ENCODE measurements around the gene TSSK3.

TSSK3 gene

GRCh38 chr1:32339363-32339978, 22.9 kb upstream of the TSSK3 start:
- TF ChIP-seq TAF1 (IDR thresholded peaks at IDR 0.05; ENCODE audit: borderline replicate concordance, insufficient read depth, low read length) (no peak), REST (IDR thresholded peaks at IDR 0.05; ENCODE audit: insufficient read depth in 1 of 2, low read depth in 2 of 2, low read length in 2 of 2) (no peak), SIN3A (IDR thresholded peaks at IDR 0.05; ENCODE audit: borderline replicate concordance, insufficient read depth, low read length) (no peak), FOXP2 (optimal IDR thresholded peaks at IDR 0.05; ENCODE audit: borderline replicate concordance, extremely low read depth, extremely low read length, insufficient read depth) (no peak), POLR2AphosphoS5 (IDR thresholded peaks at IDR 0.05; ENCODE audit: low read depth, low read length) (no peak)

DNA sequence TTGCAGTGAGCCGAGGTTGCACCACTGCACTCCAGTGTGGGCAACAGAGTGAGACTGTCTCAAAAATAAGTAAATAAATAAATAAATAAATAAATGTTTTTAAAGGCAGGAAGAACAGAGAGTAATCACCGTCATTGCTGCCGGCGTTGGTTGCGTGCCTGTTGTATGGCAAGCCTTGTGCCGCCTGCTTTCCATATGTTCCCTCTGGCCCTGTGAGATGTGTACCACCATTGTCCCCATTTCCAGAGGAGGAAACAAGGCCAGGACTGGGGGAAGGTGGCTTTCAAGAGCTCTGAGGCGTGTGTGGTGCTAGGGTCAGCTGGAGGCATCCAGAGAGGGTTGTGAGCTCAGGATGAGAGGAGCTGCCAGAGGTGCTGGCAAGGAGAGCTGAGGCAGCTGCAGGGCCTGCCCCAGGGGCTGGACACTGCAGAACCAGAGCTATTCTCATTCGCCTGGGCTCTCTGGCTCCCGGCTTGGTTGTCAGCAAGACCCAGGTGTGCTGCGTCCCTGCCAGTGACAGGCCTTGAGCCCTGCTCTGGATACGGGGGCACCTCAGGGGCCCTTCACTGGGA, 21.1 kb upstream of the TSSK3 start:
- TF ChIP-seq SIN3A (IDR thresholded peaks at IDR 0.05; ENCODE audit: borderline replicate concordance, insufficient read depth, low read length) (no peak), POLR2AphosphoS5 (IDR thresholded peaks at IDR 0.05; ENCODE audit: low read depth, low read length) (no peak), TAF1 (IDR thresholded peaks at IDR 0.05; ENCODE audit: borderline replicate concordance, insufficient read depth, low read length) (no peak), FOXP2 (optimal IDR thresholded peaks at IDR 0.05; ENCODE audit: borderline replicate concordance, extremely low read depth, extremely low read length, insufficient read depth) (no peak), REST (IDR thresholded peaks at IDR 0.05; ENCODE audit: insufficient read depth in 1 of 2, low read depth in 2 of 2, low read length in 2 of 2) (no peak)

GRCh38 chr1:32341971-32342370, 20.4 kb upstream of the TSSK3 start:
- TF ChIP-seq TAF1 (IDR thresholded peaks at IDR 0.05; ENCODE audit: borderline replicate concordance, insufficient read depth, low read length) (no peak), SIN3A (IDR thresholded peaks at IDR 0.05; ENCODE audit: borderline replicate concordance, insufficient read depth, low read length) (no peak), POLR2AphosphoS5 (IDR thresholded peaks at IDR 0.05; ENCODE audit: low read depth, low read length) (no peak), FOXP2 (optimal IDR thresholded peaks at IDR 0.05; ENCODE audit: borderline replicate concordance, extremely low read depth, extremely low read length, insufficient read depth) (no peak), REST (IDR thresholded peaks at IDR 0.05; ENCODE audit: insufficient read depth in 1 of 2, low read depth in 2 of 2, low read length in 2 of 2) (no peak)

DNA sequence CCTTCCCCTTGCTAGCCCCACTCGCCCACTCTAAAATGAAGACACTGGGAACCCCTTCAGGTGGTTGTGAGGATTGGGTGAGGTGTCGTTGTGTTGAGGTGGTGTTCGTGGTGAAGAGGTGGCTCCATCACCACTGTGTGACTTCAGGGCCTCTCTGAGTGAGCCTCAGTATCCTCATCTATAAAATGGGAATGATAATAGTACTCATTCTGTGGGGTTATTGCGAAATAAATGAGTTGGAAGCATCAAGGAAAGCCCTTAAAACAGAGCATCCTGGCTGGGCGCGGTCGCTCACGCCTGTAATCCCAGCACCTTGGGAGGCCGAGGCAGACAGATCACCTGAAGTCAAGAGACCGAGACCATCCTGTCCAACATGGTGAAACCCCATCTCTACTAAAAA, 19.6 kb upstream of the TSSK3 start:
- TF ChIP-seq TAF1 (IDR thresholded peaks at IDR 0.05; ENCODE audit: borderline replicate concordance, insufficient read depth, low read length): no peak
- no peak for TF ChIP-seq FOXP2 (optimal IDR thresholded peaks at IDR 0.05; ENCODE audit: borderline replicate concordance, extremely low read depth, extremely low read length, insufficient read depth)
- TF ChIP-seq SIN3A (IDR thresholded peaks at IDR 0.05; ENCODE audit: borderline replicate concordance, insufficient read depth, low read length): no peak
- TF ChIP-seq REST (IDR thresholded peaks at IDR 0.05; ENCODE audit: insufficient read depth in 1 of 2, low read depth in 2 of 2, low read length in 2 of 2): no peak
- no peak for TF ChIP-seq POLR2AphosphoS5 (IDR thresholded peaks at IDR 0.05; ENCODE audit: low read depth, low read length)

All from PFSK-1 (cell line).